Measurements from ENCODE around the gene LPO. TPM values are rescaled to one million over a fixed set of nuclear protein-coding genes. Genes with fewer than 3 reads are reported as not detected.

Gene LPO
- total RNA-seq, 1 experiment from 2014 or later = not detected

GRCh38 chr17:58235821-58236220, 2.6 kb upstream of the LPO start:
- no peak overlapping the region for H3K4me2 ChIP-seq (ENCODE audit: low read length)
- no peaks in the 10 kb centered on the region for H3K9me3 ChIP-seq (ENCODE audit: low read length)
- H3K4me1 ChIP-seq (ENCODE audit: insufficient read depth, low read length) = peaks cover 6% of the 10 kb centered on the region; the same call in 1 of the 2 replicates
- CTCF ChIA-PET = no interaction called here
- no peaks in the 10 kb centered on the region for H3K9me2 ChIP-seq (replicated peaks; ENCODE audit: low read length)
- H2AFZ ChIP-seq (ENCODE audit: low read length) = no peak overlapping the region
- H4K20me1 ChIP-seq (ENCODE audit: low read length) = no peaks in the 10 kb centered on the region
- H3K27ac ChIP-seq (ENCODE audit: low read length) = no peak overlapping the region
- no peaks in the 10 kb centered on the region for H3K79me2 ChIP-seq (ENCODE audit: low read length)
- H3F3A ChIP-seq (ENCODE audit: low read length, unreplicated experiment) = no peaks in the 10 kb centered on the region
- intact Hi-C loops (cut with micrococcal nuclease) = no loop called here
- DNase-seq (no peak), ATAC-seq (no peak)
- no peak for TF ChIP-seq EZH2 (IDR thresholded peaks at IDR 0.05; ENCODE audit: low read length, unreplicated experiment)
- no peak for TF ChIP-seq CTCF (conservative IDR thresholded peaks at IDR 0.05; ENCODE audit: low read depth, low read length)
- no peak for TF ChIP-seq EZH2phosphoT487 (IDR thresholded peaks at IDR 0.05; ENCODE audit: borderline replicate concordance, low read length)
- peaks cover 65% of the 10 kb centered on the region for H3K27me3 ChIP-seq (ENCODE audit: low read length)
- no peak overlapping the region for H3K9ac ChIP-seq (ENCODE audit: low read length)
- H3K4me3 ChIP-seq (ENCODE audit: low read length) = no peak overlapping the region
- POLR2A ChIA-PET (ENCODE audit: unreplicated experiment) = interaction anchor here (0.6 kb wide), 2 partner anchors 240 to 558 kb away, joined by 3 read pairs; no protein-coding TSS in a partner anchor
- H3K36me3 ChIP-seq (ENCODE audit: low read depth, low read length) = no peaks in the 10 kb centered on the region
- no TSS peak for BruUV-seq (replicated peaks)

GRCh38 chr17:58236394-58236793, 2.0 kb upstream of the LPO start:
- intact Hi-C loops (cut with micrococcal nuclease) = no loop called here
- ChIA-PET CTCF (interaction anchor here (0.5 kb wide), 1 partner anchor 216 kb away, joined by 3 read pairs; no protein-coding TSS in a partner anchor), POLR2A (ENCODE audit: unreplicated experiment) (interaction anchor here (0.6 kb wide), 1 partner anchor 240 kb away, joined by 3 read pairs; no protein-coding TSS in a partner anchor)

More at GRCh38 chr17:58236394-58236793, 2.0 kb upstream of the LPO start:
- Histone ChIP-seq H3F3A (ENCODE audit: low read length, unreplicated experiment) (no peaks in the 10 kb centered on the region), H2AFZ (ENCODE audit: low read length) (no peak overlapping the region), H3K27ac (ENCODE audit: low read length) (no peak overlapping the region), H3K36me3 (ENCODE audit: low read depth, low read length) (no peaks in the 10 kb centered on the region), H3K9me2 (replicated peaks; ENCODE audit: low read length) (no peaks in the 10 kb centered on the region), H3K4me1 (ENCODE audit: insufficient read depth, low read length) (peaks cover 7% of the 10 kb centered on the region; the same call in 1 of the 2 replicates), H3K9me3 (ENCODE audit: low read length) (no peaks in the 10 kb centered on the region), H3K79me2 (ENCODE audit: low read length) (no peaks in the 10 kb centered on the region), H4K20me1 (ENCODE audit: low read length) (no peaks in the 10 kb centered on the region), H3K27me3 (ENCODE audit: low read length) (peaks cover 62% of the 10 kb centered on the region), H3K9ac (ENCODE audit: low read length) (no peak overlapping the region), H3K4me2 (ENCODE audit: low read length) (no peak overlapping the region), H3K4me3 (ENCODE audit: low read length) (no peak overlapping the region)
- no peak for ATAC-seq
- TF ChIP-seq EZH2phosphoT487 (IDR thresholded peaks at IDR 0.05; ENCODE audit: borderline replicate concordance, low read length) (no peak), CTCF (conservative IDR thresholded peaks at IDR 0.05; ENCODE audit: low read depth, low read length) (no peak), EZH2 (IDR thresholded peaks at IDR 0.05; ENCODE audit: low read length, unreplicated experiment) (no peak)
- no peak for DNase-seq
- BruUV-seq (replicated peaks) = no TSS peak

All from PC-3 (cell line).